GM12872 (cell line): ENCODE data around the gene SMAD7.

Experiments
- CTCF ChIP-seq: IDR thresholded peaks from 3 replicates; pipeline ENCODE4 v1.5.1; 2011; ENCODE audit warnings: low read depth, mild to moderate bottlenecking, low read length, moderate library complexity; ENCODE audit not compliant: insufficient read depth

Gene SMAD7

GRCh38 chr18:48983793-48984437 is 33.1 kb upstream of the SMAD7 start:
- TF ChIP-seq CTCF = no peak

DNA sequence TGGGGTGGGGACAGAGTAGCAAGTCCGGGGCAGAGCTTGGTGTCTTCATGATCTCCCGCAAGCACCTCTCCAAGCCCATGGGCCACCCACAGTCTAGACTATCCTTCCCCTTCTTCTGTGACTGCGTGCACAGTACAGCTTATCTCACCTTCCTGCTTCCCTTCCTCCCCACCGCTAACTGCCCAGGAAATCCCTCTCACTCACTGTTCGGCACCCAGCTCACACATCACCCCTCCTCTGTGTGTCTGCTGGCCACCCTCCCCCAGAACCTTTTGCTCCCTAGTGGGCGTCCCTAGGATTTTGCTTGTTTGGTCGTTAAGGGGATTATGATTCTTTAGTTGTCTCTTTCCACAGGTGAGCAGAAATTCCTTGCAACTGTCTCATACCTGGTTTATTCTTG is 31.5 kb upstream of the SMAD7 start:
- no peak for TF ChIP-seq CTCF

DNA sequence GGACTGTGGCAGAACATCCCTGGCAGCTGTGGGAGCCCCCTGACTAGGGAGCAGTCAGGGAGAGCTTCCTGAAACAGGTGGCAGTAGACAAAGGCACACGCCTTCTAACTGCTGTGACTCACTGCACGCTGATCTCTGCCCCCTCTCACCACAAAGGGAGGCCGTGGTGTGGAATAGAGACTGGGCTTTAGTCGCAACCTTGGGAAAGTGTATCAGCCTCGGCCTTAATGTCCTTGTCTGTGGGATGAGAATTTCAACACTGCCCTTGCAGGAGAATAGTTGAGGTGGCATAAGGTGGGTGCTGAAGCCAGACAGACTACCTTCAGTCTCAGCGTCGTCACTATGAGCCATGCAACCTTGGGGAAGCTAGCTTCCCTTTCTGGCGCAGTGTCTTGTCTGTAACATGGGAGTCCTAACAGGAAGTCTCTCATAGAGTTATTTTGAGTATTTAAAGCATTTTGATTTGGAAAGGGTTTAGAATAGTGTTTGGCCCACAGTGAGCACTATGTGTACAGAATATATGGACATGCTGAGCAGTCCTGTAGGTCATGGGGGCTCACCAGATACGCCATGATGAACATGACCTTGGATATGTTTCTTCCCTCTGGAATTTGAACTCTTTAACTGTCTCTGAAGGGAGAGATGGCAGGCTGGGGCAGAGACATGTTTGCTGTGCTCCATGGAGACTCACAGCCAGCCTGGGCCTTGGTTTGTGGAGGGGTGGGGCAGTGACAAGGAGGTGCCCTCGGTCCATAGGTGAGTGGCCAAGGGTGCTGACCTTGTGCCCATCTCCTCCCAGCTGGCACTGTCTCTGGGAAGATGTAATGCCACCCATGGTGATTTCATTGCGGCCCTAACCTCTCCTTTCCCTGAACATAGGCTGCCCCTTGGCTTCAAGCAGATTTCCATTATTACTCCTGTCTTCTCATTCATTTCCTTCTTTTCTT is 29.5 kb upstream of the SMAD7 start:
- no peak for TF ChIP-seq CTCF

- no peak for TF ChIP-seq CTCF
These were observed 27.1 kb upstream of the SMAD7 start for GRCh38 chr18:48977914-48978313.

DNA sequence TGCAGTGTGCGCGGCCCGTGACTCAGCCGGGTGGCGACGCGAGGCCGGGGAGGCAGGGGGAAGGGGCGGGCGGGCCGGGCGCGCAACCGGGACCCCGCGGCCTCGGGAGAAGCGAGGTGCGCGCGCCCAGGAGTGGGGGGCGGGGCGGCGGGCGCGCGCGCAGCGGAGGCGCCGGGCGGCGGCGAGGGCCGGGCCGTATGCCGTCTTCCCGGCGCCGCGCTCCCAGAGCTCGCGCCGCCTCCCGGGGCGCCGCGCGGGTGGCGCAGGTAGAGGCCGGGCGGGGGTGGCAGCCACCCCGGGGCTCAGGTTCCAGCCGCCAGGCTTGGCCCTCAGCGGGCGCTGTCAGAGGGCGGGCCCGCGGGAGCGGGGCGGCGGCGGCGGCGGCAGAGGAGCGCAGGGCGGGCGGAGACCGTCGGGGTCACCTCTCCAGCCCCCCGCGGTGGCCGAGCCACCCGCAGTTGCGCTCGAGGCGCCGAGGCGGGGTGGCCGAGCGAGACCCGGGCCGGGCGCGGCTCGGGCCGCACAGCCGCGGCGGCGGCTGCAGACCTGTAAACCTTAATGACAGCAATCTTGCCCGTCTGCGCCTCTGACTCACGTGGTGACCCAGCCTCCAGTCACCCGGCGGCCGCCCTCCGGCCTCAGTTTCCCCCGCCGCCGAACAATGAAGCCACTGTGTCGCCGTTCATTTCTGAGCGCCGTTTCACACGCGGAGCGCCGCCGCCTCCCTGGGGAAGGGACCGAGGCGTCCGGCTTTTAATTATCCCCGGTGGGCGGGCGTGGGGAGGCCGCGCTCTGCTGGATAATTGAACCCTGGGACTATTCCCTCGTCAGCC is 25.3 kb upstream of the SMAD7 start:
- no peak for TF ChIP-seq CTCF

DNA sequence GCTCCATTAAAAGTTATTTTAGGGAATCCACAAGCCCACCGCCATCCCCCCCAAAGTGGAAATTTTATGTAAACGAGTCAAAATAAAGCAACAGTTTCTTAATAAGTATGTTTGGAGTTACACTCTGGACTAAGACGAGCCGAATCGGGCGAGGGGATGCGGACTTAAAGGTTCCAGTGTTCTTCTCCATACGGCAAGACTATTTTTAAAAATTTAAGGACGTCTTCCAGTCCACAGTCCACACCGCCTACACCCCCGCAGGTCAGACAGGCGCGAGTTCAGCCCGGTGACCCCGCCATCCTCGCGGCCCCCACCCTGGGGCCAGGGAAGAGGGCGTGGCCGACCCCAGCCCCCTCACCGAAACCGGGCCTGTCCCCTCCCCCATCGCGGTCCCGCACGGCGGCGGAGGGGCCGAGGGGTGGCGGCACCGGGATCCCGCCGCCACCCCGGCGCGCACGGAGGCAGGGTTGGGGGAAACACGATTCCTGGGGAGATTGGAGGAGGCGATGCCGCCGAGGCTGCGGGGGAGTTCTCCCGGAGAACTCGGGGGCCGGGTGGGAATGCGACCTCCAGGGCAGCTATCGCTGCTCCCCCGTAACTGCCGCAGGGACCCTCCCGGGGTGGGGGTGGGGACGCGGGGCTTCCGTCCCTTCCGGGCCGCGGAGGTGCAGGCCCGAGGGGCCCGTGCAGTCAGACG is 24.5 kb upstream of the SMAD7 start:
- TF ChIP-seq CTCF = no peak
